Panc1 (cell line): ENCODE data around the gene BTBD1. TPM values are rescaled to one million over a fixed set of nuclear protein-coding genes. Genes with fewer than 3 reads are reported as not detected.

ENCODE experiments used
- ATAC-seq: fragments of 200-7000 bp; cut with Tn5 transposase; 2 replicates; pipeline ENCODE4 v1.9.1; 2020; ENCODE audit warnings: mild to moderate bottlenecking, moderate library complexity
- BruUV-seq: library from RNA; stranded (reverse); fragments of 400-500 nt; replicated peaks from 2 replicates; lab custom pipeline; 2021; lab: Mats Ljungman, UMichigan
- CTCF ChIA-PET: fragments of 300-600 bp; sonication (Branson Sonifier 250); formaldehyde crosslinking; loops from one replicate; lab custom pipeline; 2022; ENCODE audit warnings: antibody characterized with exemption; lab: Charles Lee
- POLR2A ChIA-PET: fragments of 300-600 bp; sonication (Branson Sonifier 250); formaldehyde crosslinking; loops from one replicate; lab custom pipeline; 2022; ENCODE audit warnings: antibody characterized with exemption; lab: Charles Lee
- DNase-seq: peaks from one replicate; pipeline ENCODE4 v3.0.0-alpha.2; 2010; ENCODE audit warnings: low read depth, low spot score
- H3K27ac ChIP-seq: 2 replicates; pipeline ENCODE4 v1.5.1; 2011; ENCODE audit warnings: mild to moderate bottlenecking, low read length, inconsistent platforms
- H3K27me3 ChIP-seq: fragments of 200-500 bp; sonication (Bioruptor generic); 2 replicates; pipeline ENCODE4 v1.6.0; 2014; ENCODE audit warnings: low read length, inconsistent platforms; ENCODE audit not compliant: control insufficient read depth, insufficient read depth
- H3K36me3 ChIP-seq: fragments of 200-500 bp; sonication (Bioruptor generic); 2 replicates; pipeline ENCODE4 v1.5.1; 2014; ENCODE audit warnings: inconsistent platforms, mild to moderate bottlenecking, low read length, moderate library complexity; ENCODE audit not compliant: control insufficient read depth, insufficient read depth
- H3K4me1 ChIP-seq: 2 replicates; pipeline ENCODE4 v1.5.1; 2011; ENCODE audit warnings: inconsistent platforms, mild to moderate bottlenecking, low read length, moderate library complexity; ENCODE audit not compliant: control insufficient read depth, insufficient read depth
- H3K4me3 ChIP-seq, 2 experiments: 2 replicates each; pipeline ENCODE4 v1.5.1; 2011 to 2012; ENCODE audit warnings: low read depth in 2 of 2, low read length in 2 of 2, mild to moderate bottlenecking in 2 of 2, inconsistent platforms in 1 of 2, moderate library complexity in 1 of 2
- H3K9me3 ChIP-seq: fragments of 200-500 bp; sonication (Bioruptor generic); 2 replicates; pipeline ENCODE4 v1.5.1; 2014; ENCODE audit warnings: low read depth, mild to moderate bottlenecking, inconsistent platforms, low read length, moderate library complexity; ENCODE audit not compliant: control insufficient read depth, insufficient read depth
- CTCF ChIP-seq: fragments of 450-650 bp; IDR thresholded peaks from 2 replicates; pipeline ENCODE4 v1.5.1; 2017; ENCODE audit warnings: mild to moderate bottlenecking
- POLR2AphosphoS5 ChIP-seq: IDR thresholded peaks from 2 replicates; pipeline ENCODE4 v1.6.1; 2012; ENCODE audit warnings: mild to moderate bottlenecking, low read depth, low read length, moderate library complexity
- REST ChIP-seq, 2 experiments: IDR thresholded peaks; 2 replicates each; pipeline ENCODE4 v1.6.1; 2011 to 2012; ENCODE audit warnings: low read depth in 2 of 2, control low read depth in 1 of 2, low read length in 1 of 2, mild to moderate bottlenecking in 1 of 2, moderate library complexity in 1 of 2; ENCODE audit not compliant: insufficient read depth in 1 of 2
- SIN3A ChIP-seq: IDR thresholded peaks from 2 replicates; pipeline ENCODE4 v1.6.1; 2012; ENCODE audit warnings: low read depth, mild to moderate bottlenecking, low read length, moderate library complexity, borderline replicate concordance; ENCODE audit not compliant: insufficient read depth
- TCF7L2 ChIP-seq: IDR thresholded peaks from 2 replicates; pipeline ENCODE4 v1.6.1; 2011; ENCODE audit warnings: mild to moderate bottlenecking, low read depth, low read length, inconsistent platforms
- in situ Hi-C: cut with HindIII; loops from 2 replicates; pipeline ENCODE4 v1.10.0; 2016; ENCODE audit warnings: low sequenced_read_pairs, low pct_unique_long_range_greater_than_20kb
- intact Hi-C: fragments of 100-400 bp; cut with micrococcal nuclease; formaldehyde crosslinking; loops from one replicate; pipeline ENCODE4 v1.10.0; 2022; ENCODE audit not compliant: unreplicated experiment
- total RNA-seq: library from RNA; stranded (reverse); gene quantifications from one replicate; pipeline ENCODE4 v1.2.1, GENCODE V29; 2021; ENCODE audit not compliant: unreplicated experiment

BTBD1 gene
- total RNA-seq, 1 experiment from 2014 or later, result 88.4 TPM

- in situ Hi-C loops (no loop called here), intact Hi-C loops (no loop called here)
- no peak for ATAC-seq
- BruUV-seq, result no TSS peak
- no peaks in the 10 kb centered on the region for H3K9me3 ChIP-seq
- H3K27ac ChIP-seq, result no peak overlapping the region
- no peaks in the 10 kb centered on the region for H3K27me3 ChIP-seq
- no peaks in the 10 kb centered on the region for H3K36me3 ChIP-seq
- no peak for DNase-seq
- CTCF ChIA-PET, result no interaction called here
- POLR2A ChIA-PET, result no interaction called here
- H3K4me3 ChIP-seq, result no peak overlapping the region
- no peak for TF ChIP-seq SIN3A
- TF ChIP-seq TCF7L2, result no peak
- TF ChIP-seq POLR2AphosphoS5, result no peak
- TF ChIP-seq CTCF, result no peak
- no peak for TF ChIP-seq REST (IDR thresholded peaks at IDR 0.05; ENCODE audit: insufficient read depth in 1 of 2, low read depth in 2 of 2, low read length in 1 of 2)
- no peaks in the 10 kb centered on the region for H3K4me1 ChIP-seq
Observed at GRCh38 chr15:82979726-82980125, 87.3 kb downstream of the BTBD1 start.

DNA sequence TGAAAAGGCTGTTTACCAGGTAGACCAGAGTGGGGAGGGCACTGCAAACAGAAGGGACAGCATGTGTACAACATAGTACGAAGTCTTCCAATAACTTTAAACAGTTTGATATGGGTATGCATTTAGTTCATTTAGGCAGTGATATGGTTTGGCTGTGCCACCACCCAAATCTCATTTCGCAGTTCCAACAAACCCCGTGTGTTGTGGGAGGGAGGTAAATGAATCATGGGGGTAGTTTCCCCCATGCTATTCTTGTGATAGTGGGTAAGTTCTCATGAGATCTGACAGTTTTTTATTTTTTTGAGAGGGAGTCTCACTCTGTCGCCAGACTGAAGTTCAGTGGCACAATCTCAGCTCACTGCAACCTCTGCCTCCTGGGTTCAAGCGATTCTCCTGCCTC lies 88.6 kb downstream of the BTBD1 start:
- Histone ChIP-seq H3K4me3 (no peak overlapping the region), H3K36me3 (no peaks in the 10 kb centered on the region), H3K27me3 (no peaks in the 10 kb centered on the region), H3K27ac (no peak overlapping the region), H3K9me3 (no peaks in the 10 kb centered on the region), H3K4me1 (no peaks in the 10 kb centered on the region)
- ChIA-PET CTCF (no interaction called here), POLR2A (no interaction called here)
- intact Hi-C loops, result no loop called here
- BruUV-seq, result no TSS peak
- no peak for ATAC-seq
- in situ Hi-C loops, result no loop called here
- TF ChIP-seq CTCF (no peak), POLR2AphosphoS5 (no peak), TCF7L2 (no peak), SIN3A (no peak), REST (IDR thresholded peaks at IDR 0.05; ENCODE audit: insufficient read depth in 1 of 2, low read depth in 2 of 2, low read length in 1 of 2) (no peak)
- DNase-seq, result no peak
